GM21717 (cell line): ENCODE measurements around the gene BNIP5.

Experiments
- ATAC-seq: cut with Tn5 transposase; IDR thresholded peaks from one replicate; pipeline ENCODE4 v1.9.1; 2021; ENCODE audit warnings: mild to moderate bottlenecking, moderate library complexity; ENCODE audit not compliant: unreplicated experiment

The BNIP5 gene

DNA sequence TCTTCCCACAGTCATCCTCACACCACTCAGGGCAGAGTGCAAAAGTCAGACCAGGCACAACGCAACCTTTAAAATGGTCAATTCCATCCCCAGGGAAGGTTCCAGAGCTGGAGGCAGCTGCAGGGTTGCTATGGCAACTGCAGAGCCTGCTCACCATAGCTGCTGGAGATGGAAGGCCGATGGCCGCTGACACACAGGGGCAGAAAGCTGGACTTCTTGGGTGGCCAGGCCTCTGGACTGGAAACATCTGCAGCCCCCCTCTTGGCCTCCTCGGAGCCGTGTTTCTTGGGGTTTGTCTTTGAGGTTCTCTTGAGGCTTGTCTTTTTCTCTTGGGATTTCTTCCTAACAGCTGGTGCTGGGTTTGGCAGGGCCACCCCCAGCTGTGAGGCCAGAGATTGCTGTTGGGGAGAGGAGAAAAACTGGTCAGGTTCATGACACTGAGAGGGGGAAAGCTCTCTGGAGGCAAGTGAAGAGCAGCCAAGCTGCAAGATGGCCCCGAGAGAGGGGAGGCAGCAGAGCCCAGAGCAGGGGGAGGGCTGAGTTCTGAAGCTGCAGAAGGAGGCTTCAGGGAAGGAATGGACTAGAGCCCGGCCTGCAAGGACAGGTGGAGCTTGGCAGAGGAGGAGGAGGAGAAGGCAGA lies 10.2 kb downstream of the BNIP5 start:
- no peak for ATAC-seq

DNA sequence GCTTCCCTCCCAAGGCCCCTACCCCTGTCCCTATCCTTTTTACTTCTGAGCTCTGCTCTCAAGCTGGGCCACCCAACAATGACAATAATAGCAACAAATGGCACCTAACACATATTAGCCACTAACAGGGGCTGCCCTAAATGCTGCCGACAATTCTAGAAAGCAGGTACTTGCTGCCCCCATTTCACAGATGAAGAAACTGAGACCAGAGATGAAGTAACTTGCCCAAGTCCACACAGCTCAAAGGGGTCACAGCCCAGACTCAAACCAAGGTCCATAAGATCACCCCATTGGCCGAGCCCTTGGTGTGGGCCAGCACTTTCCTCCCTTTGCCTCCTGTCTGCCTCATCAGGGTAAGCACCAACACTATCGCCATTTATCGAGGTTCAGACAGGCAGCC lies 12.0 kb downstream of the BNIP5 start:
- no peak for ATAC-seq

DNA sequence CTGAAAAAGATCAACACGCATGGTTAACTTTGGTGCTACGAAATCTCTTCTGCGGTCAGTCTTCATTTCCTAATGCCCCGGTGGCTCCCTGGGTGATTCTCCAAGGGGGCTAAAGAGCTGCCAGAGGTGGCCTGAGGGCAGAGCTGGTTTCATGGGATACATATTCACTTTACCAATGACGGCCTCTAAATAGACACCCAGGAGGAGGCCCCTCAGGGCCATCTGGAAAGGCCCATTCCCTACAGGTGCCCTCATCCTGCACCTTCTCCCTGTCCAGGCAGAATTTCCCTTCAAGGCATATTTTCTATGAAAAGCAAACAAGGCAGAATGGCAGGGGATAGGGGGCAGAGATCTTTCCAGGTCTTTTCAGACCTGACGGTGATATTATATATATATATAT lies 12.5 kb downstream of the BNIP5 start:
- ATAC-seq: no peak

DNA sequence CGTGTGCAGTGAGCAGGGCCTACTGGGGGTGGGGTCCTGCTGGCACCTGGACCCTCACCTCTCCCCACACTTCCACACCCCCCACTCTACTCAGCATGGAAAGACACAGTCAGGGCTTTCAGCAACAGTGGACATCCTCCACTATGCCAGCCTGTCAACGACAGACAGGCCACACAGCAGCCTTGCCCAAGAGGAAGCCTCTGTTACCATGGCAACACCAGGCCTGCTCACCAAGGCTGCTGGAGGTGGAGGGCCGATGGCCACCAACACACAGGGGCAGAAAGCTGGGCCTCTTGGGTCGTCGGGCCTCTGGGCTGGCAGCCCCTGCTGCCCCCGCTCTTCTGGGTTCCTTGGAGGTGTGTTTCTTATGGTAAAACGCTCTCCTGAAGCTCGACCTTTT lies 13.6 kb downstream of the BNIP5 start:
- ATAC-seq: no peak

DNA sequence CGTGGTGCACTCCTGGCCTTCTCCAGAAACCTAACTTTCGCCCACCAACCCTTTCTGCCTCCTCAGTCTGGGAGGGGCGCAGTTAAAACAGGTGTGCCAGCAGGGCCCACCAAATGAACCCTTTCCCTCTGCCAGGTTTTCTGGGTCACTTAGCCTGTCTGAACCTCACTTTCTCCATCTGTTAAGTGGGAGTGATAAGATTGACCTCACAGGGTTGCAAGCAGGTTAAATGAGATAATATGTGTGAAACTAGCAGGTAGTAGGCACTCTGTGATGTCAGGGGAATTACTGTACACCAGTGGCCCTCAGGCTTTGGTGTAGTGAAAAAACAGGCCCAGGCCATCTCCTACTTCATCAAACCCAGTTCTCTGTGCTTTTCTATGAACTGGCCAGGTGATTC lies 14.1 kb downstream of the BNIP5 start:
- no peak for ATAC-seq

DNA sequence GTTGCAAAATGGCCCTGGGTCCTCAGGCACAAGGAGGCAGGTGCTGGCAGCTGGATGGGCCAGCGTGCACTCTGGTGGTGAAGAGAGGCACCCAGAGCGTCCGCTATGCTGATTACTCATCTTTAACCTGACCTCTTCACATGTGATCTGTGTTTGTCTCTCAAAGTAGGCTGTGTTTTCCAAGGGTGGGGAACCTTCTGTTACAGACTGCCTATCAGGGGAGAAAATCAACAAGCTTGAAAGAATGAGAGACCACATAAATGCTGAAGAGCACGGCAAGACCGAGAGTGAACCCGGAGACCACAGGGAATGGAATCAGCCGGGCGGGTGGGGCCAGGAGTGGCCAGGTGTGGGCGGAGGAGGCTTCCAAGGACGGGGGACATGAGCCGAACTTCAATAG lies 16.2 kb downstream of the BNIP5 start:
- ATAC-seq: no peak

DNA sequence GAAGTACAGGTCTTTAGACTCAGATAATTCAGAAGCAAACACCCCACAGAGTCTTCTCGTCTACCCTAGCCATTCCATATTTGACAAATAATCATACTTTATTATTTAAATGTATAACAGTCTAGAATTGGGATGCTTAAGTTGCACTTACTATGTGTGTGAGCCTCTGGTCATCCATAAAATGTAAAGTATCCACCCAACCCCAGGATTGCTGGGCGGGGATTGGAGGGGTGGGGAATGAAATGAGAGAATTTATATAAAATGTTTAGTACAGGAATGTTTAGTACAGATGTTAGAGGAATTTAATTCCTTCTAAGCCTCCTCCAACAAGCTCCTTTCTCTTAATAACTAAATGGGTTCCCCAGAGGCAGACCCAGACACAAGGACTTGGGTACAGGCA lies 16.9 kb downstream of the BNIP5 start:
- no peak for ATAC-seq

DNA sequence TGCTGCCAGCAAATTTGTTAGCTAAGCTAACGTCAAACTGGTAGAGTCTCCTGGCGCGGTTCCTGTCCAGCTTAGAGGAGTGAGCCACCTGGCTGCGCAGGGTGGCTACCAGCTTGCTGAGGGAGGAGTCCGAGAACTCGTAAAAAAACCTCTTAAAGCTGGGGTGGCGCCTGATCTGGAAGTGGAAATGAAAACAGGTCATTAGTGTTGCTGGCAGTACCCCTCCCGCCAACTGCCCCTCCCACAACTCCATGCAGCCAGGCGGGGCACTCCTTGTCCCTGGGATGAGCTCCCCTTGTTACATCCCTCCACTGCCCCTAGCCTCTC lies 17.3 kb downstream of the BNIP5 start:
- ATAC-seq: no peak

DNA sequence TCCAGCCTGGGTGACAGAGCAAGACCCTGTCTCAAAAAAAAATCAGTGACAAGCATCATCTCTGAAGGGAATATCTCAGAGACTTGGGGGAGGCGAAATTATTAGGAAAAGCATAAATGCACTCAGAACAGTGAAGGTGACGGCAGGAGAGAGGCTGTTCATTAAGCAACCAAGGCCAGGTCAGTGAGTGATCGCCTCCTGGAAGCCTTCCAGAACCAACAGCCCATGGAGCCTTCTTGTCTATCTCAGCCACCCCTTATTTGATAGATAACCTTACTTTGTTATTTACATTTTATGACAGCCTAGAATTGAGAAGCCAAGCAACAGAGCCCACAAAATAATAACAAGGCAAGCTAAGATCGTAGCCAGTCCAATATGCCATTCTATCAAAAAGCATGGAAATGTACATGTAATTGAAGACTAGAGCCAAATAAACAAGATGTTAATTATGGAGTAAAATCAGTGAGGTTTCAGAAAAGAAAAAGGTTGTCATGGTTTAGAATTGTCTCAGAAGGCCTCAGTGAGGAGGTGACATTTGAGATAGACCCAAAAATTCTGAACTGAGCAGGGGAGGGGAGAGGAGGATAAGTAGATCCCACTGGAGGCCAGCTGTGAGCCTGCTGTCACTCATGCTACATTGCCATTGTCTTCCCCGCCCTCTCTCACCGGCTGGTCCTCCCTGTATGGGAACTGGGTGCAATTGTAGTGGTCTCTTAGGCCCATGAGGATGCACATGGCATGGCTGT lies 17.8 kb downstream of the BNIP5 start:
- no peak for ATAC-seq

DNA sequence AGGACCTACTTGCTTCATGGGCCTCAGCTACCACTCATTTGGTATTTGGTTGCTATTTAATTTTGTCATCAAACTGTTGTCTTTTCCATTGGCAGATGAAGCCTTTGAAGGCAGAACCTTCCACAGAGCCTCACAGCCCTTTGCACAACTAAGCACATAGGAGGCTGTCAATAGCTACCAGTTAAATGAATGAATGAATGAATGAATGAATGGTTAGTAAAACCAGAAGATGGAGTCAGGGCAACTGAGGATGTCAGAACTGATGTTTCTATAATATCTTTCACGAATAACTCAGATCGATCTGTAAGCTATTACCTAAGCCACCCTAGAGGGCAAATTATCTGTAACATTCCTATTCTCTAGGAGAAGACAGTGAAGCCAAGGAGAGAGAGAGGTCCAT lies 19.1 kb downstream of the BNIP5 start:
- ATAC-seq: no peak

DNA sequence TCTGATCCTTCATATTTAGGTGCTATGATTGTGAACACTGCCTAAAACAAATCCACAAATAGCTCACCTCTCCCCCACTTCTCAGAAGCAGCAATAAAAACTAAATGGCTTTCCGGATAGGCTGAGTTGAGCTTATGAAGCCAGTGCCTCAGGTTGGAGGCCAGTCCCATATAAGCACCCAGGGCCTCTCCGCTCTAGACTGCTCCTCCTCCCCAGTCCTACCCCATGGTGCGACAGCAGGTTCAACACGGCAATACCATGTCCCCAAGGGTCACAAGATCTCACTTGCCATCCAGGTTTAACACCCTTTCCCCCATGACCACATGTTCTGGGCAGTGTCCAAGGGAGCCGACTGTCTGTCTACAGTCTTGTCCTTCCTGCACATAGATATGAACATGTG lies 20.8 kb downstream of the BNIP5 start:
- no peak for ATAC-seq

DNA sequence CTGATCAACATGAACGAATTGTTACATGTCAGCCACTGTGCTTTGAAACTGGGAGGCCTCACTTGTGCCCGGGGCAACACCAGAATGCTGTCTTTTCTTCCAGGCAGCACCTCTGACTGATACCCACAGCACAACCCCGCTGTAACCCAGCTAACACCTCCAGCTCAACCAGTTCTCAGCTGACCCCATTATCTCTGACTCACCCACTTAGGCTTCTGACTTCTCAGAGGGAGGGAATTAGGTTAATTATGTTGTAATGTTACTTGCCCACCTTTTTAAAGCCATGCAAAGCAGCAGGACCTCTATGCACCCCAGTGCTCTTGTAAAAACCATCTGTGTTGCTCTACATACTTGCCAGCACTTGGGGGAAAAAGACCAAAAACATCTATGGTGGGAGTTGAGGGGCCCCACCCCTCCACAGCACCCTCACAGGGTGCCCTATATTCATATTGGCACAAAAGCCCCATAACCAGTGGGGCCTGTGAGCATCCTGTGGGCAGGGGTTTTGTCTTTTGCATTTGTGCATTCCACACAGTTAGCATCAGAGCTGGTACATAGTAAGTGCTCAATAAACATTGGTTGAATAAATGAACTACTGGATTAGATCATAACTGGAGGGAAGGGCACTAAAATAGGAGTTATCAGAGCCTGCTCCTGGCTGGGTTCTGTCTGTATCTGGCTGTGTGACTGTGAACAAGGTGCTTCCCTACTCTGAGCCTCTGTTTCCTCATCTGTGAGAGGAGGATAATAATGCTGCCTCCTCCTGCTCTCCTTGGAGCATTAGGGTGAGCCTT lies 22.3 kb downstream of the BNIP5 start:
- no peak for ATAC-seq

DNA sequence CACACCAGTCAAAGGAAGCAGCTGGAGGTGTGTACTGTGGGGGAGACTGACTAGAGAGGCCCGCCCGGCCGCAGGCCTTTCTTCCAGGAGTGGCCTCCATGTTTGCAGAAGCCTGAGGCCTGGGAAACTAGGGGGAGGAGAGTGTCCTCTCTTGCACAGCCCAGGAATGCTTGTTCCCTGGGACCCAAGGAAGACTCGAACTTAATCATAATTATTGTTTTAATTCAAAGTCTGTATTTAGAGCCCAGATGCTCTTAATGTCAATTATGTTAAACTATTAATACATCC lies 23.1 kb downstream of the BNIP5 start:
- no peak for ATAC-seq

DNA sequence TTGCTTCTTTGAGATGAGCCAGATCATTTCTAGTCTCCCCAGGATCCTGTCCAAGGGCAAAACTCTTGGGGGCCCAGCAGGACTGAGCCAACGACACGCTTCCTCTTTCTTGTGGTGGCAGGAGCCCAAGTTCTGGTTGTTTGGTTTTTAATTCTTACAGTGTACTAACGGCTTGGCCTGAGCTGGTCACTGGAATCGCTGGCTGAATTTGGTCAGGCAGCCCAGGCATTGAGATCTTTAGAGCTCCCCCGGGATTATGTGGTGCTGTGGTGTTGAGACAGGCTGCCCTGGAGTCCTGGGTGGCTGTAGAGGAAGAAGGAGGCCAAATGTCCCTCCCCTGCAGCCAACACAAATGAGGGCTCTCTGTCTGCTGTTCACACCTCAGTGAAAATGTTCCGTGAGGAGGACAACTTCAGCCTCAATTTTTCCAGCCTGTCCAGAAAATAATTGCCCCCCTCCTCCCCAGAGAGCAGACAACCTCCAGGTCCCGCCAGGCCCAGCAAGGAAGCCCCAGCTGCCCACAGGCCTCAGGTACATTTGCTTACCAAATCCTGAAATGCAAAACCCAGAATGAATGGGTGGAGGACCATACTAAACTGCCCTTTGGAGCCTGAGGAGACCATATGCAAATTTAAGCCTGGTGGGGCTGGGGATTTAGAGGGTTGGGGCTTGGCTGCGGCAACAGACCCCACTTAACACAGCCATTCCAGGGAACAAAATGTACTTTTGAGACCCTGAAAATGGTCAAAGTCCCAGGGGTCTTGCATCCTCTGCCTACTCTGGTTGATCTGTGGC lies 23.6 kb downstream of the BNIP5 start:
- no peak for ATAC-seq

DNA sequence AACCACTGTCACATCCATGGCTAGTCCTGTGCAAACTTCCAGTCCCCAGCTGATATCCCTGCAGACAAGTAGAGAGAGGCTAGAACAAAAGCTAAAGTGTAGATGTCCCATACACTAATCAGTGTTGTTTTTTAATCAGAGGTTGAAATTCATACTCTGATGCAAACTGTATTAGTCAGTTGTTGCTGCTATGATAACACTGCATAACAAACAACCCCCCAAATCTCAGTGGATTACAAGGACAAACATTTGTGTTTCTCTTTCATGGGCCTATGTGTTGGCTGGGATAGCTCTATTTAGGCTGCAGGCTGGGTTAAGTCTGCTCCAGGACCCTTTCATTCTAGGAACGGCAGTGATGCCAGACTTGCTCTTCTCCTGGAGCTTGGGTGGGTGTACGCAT lies 26.8 kb downstream of the BNIP5 start:
- no peak for ATAC-seq

DNA sequence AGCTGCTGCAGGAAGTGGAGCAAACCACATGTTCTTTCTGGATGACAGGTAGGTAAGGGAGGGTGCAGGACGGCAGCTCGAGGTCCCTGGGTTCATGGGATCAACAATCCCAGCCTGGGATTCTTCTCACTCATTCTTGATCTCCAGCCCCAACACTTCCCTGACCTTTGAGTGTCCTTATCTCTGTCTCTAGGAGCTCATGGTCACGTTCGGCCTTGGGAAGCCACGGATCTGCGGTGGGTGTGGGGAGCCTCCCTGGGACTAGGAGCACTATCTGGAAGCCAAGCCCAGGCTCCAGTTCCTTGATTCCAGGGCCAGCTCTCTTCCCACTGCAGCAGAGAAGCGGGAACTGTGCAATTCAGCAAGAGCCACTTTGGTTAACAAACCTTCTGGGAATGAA lies 27.5 kb downstream of the BNIP5 start:
- ATAC-seq: no peak

DNA sequence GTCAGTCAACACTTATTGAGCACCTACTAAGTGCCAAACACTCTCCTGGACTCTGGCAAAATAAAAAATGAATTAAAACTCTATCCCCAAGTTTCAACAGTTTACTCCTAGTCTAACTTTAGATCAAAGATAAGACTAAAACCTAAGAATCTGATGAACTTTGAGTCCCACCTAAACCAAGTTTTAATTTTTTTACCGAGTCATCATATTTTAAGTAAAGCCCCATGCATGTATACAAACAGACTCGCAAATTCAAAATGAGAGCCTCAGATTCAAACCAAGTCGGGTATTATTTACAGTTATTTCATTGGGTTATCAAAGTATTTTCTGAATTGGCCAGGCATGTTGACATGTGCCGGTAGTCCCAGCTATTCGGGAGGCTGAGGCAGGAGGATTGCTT lies 28.2 kb downstream of the BNIP5 start:
- no peak for ATAC-seq

DNA sequence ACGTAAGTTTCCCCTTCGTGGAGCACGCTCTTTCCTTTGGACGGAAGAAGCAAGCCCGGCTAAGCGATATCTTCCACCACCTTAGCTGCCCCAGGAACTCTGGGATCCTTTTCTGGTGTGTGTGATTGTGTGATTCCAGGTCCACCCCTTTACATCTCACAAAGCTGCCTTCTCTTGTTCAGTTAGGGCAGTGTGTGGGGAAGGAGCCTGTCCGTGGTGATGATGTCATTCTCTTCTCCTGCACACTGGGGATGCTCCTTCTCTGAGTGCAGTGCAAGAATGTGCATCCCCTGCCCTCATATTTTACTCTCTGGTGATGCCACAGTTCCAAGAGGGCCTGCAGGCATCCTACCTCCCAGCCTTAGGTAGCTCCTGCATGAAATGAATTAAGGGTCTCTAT lies 30.3 kb downstream of the BNIP5 start:
- ATAC-seq: no peak

DNA sequence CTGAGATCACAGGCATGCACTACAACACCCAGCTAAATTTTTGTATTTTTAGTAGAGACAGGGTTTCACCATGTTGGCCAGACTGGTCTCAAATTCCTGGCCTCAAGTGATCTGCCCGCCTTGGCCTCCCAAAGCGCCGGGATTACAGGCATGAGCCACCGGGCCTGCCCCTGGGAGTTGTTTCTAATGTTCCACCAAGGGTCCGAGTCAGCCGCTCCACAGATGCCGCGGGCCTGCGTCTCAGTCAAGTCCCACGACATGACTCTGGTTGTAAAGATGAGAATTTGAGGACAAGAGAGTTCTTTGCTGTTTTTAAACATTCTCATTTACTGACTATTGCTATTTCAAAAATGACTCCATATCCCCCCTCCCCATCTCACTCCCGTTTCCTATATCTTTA lies 30.8 kb downstream of the BNIP5 start:
- ATAC-seq: no peak

DNA sequence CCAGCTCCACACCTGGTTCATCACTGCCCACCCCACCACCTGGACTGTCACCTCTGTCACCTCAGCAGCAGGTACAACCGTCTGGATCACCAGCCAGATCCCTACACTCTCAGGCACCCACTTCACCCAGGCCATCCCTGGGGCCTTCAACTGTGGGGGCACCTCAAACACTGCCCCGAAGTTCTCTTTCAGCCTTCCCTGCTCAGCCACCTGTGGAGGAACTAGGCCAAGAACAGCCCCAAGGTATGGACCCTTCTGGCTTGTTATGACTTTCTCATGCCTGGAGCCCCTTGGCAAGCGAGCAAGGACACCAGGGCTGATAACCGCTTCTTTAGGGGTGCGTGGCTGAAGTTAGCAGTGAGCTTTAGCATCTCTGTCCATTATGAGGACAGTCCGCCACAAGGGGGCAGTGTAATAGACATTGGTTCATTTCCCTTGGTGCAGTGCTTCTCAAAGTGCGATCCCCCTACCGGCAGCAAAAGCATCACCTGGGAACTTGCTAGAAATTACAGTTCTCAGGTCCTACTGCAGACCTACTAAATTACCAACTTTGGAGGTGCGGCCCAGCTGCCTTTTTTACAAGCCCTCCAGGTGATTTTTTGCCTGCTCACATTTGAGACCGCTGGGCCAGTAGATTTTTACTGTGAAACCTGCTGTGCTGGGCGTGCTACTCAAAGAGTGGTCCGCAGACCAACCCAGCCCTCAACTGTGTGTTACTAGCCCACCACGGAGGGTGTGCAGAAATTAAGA lies 34.3 kb downstream of the BNIP5 start:
- ATAC-seq: peak; percentile 58

DNA sequence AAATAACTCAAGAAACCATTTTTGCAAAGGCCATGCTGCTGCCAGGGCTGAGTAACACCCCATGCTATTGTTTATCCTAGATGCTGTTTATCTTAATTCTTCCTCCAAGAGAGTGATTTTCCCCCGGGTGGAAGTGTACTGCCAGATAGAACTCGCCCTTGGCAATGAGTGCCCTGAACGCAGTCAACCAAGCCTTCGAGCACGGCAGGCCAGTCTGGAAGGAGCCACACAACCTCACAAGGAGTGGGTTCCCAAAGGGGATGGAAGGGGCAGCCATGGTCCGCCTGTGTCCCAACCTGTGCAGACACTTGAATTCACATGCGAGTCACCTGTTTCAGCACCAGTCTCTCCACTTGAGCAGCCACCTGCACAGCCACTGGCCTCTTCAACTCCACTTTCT lies 34.9 kb downstream of the BNIP5 start:
- no peak for ATAC-seq
